Neural progenitor cell (in vitro differentiated cells): Measurements from ENCODE around the gene ABTB2. TPM values are rescaled to one million over a fixed set of nuclear protein-coding genes. Genes with fewer than 3 reads are reported as not detected.

Experiments
- DNase-seq: peaks from one replicate; pipeline ENCODE4 v3.0.0-alpha.2; 2016; ENCODE audit warnings: low spot score
- H2AFZ ChIP-seq: fragments of 200-600 bp; sonication (generic); replicated peaks from 2 replicates; pipeline ENCODE4 v1.6.1; 2016; ENCODE audit warnings: antibody characterized with exemption
- H3F3A ChIP-seq: fragments of 200-600 bp; sonication (generic); 2 replicates; pipeline ENCODE4 v1.6.1; 2016; ENCODE audit warnings: antibody characterized with exemption, low read depth
- H3K27ac ChIP-seq: fragments of 200-600 bp; sonication (generic); 2 replicates; pipeline ENCODE4 v1.5.1; 2016; ENCODE audit warnings: mild to moderate bottlenecking
- H3K27me3 ChIP-seq: fragments of 200-600 bp; sonication (generic); 2 replicates; pipeline ENCODE4 v1.6.1; 2016; ENCODE audit warnings: mild to moderate bottlenecking, moderate library complexity
- H3K36me3 ChIP-seq: fragments of 200-600 bp; sonication (generic); 2 replicates; pipeline ENCODE4 v1.5.1; 2016
- H3K4me1 ChIP-seq: fragments of 200-600 bp; sonication (generic); 2 replicates; pipeline ENCODE4 v1.6.1; 2016; ENCODE audit warnings: mixed run types
- H3K4me2 ChIP-seq: fragments of 200-600 bp; sonication (generic); 2 replicates; pipeline ENCODE4 v1.6.1; 2016
- H3K4me3 ChIP-seq: fragments of 200-600 bp; sonication (generic); 2 replicates; pipeline ENCODE4 v1.5.1; 2016
- H3K79me2 ChIP-seq: fragments of 200-600 bp; sonication (generic); 2 replicates; pipeline ENCODE4 v1.6.1; 2016; ENCODE audit warnings: low read depth
- H3K9ac ChIP-seq: fragments of 200-600 bp; sonication (generic); 2 replicates; pipeline ENCODE4 v1.6.1; 2016
- H3K9me3 ChIP-seq: fragments of 200-600 bp; sonication (generic); 2 replicates; pipeline ENCODE4 v1.5.1; 2016; ENCODE audit warnings: low read depth
- H4K20me1 ChIP-seq: fragments of 200-600 bp; sonication (generic); 2 replicates; pipeline ENCODE4 v1.6.1; 2016; ENCODE audit warnings: low read depth
- H3K27ac Mint-ChIP-seq: 3 replicates; pipeline ENCODE4 v1.8.0; 2021; ENCODE audit warnings: mixed read lengths
- H3K27me3 Mint-ChIP-seq: 2 replicates; pipeline ENCODE4 v1.8.0; 2022; ENCODE audit warnings: low read depth, mild to moderate bottlenecking, inconsistent platforms, moderate library complexity, mixed read lengths; ENCODE audit not compliant: insufficient read depth
- H3K36me3 Mint-ChIP-seq: 3 replicates; pipeline ENCODE4 v1.8.0; 2021; ENCODE audit warnings: mixed read lengths
- H3K4me1 Mint-ChIP-seq: 3 replicates; pipeline ENCODE4 v1.8.0; 2021; ENCODE audit warnings: mixed read lengths
- H3K4me3 Mint-ChIP-seq: 3 replicates; pipeline ENCODE4 v1.8.0; 2021; ENCODE audit warnings: mild to moderate bottlenecking, moderate library complexity, mixed read lengths
- H3K9me3 Mint-ChIP-seq: 3 replicates; pipeline ENCODE4 v1.8.0; 2020; ENCODE audit warnings: mixed read lengths
- CTCF ChIP-seq: fragments of 200-600 bp; sonication (generic); IDR thresholded peaks from 2 replicates; pipeline ENCODE4 v1.5.1; 2017; ENCODE audit warnings: antibody characterized with exemption, mild to moderate bottlenecking
- EZH2 ChIP-seq: fragments of 200-600 bp; sonication (generic); IDR thresholded peaks from 2 replicates; pipeline ENCODE4 v1.6.1; 2017; ENCODE audit warnings: antibody characterized with exemption, mild to moderate bottlenecking, moderate library complexity
- EZH2phosphoT487 ChIP-seq: fragments of 200-600 bp; sonication (generic); IDR thresholded peaks from 2 replicates; pipeline ENCODE4 v1.6.1; 2017; ENCODE audit warnings: antibody characterized with exemption
- total RNA-seq: library from RNA; depleted of rRNA; stranded (reverse); fragments of >200 nt; gene quantifications from 2 replicates; pipeline ENCODE4 v1.2.3, GENCODE V29; 2015; ENCODE audit warnings: low replicate concordance

ABTB2 gene
- total RNA-seq, 1 donor from 2014 or later: 0.37 TPM

- H3K36me3 Mint-ChIP-seq: peaks cover 43% of the 10 kb centered on the region
- no peaks in the 10 kb centered on the region for H3K36me3 ChIP-seq
- peaks cover 3% of the 10 kb centered on the region for H3K27me3 Mint-ChIP-seq
- no peak for DNase-seq
- no peaks in the 10 kb centered on the region for H3K4me1 ChIP-seq
- no peak overlapping the region for H3K4me2 ChIP-seq
- no peaks in the 10 kb centered on the region for H3F3A ChIP-seq
- no peak overlapping the region for H3K27ac ChIP-seq
- no peak overlapping the region for H3K27ac Mint-ChIP-seq
- H3K9ac ChIP-seq: no peak overlapping the region
- no peak overlapping the region for H2AFZ ChIP-seq
- H3K4me3 Mint-ChIP-seq: no peak overlapping the region
- no peak overlapping the region for H3K4me3 ChIP-seq
- H3K4me1 Mint-ChIP-seq: peaks cover 39% of the 10 kb centered on the region
- H3K27me3 ChIP-seq: no peaks in the 10 kb centered on the region
- H3K79me2 ChIP-seq: no peaks in the 10 kb centered on the region
- no peaks in the 10 kb centered on the region for H3K9me3 ChIP-seq
- TF ChIP-seq EZH2phosphoT487 (no peak), CTCF (no peak), EZH2 (no peak)
- peaks cover 3% of the 10 kb centered on the region for H4K20me1 ChIP-seq
- no peaks in the 10 kb centered on the region for H3K9me3 Mint-ChIP-seq
These were observed 212.7 kb downstream of the ABTB2 start for GRCh38 chr11:34145073-34145472.

GRCh38 chr11:34143048-34143447, 214.8 kb downstream of the ABTB2 start:
- Mint-ChIP-seq H3K4me1 (peaks cover 27% of the 10 kb centered on the region), H3K4me3 (peak overlapping the region; percentile 26), H3K27me3 (peaks cover 3% of the 10 kb centered on the region), H3K27ac (peak overlapping the region; percentile 93), H3K36me3 (peaks cover 53% of the 10 kb centered on the region), H3K9me3 (no peaks in the 10 kb centered on the region)
- H3K9me3 ChIP-seq: no peaks in the 10 kb centered on the region
- H3K27me3 ChIP-seq: no peaks in the 10 kb centered on the region
- DNase-seq: no peak
- H3K4me2 ChIP-seq: no peak overlapping the region
- H3K27ac ChIP-seq: no peak overlapping the region
- no peaks in the 10 kb centered on the region for H3K4me1 ChIP-seq
- H2AFZ ChIP-seq: no peak overlapping the region
- no peaks in the 10 kb centered on the region for H3K36me3 ChIP-seq
- H3K79me2 ChIP-seq: no peaks in the 10 kb centered on the region
- TF ChIP-seq CTCF (no peak), EZH2phosphoT487 (no peak), EZH2 (no peak)
- peaks cover 3% of the 10 kb centered on the region for H4K20me1 ChIP-seq
- no peak overlapping the region for H3K4me3 ChIP-seq
- no peaks in the 10 kb centered on the region for H3F3A ChIP-seq
- H3K9ac ChIP-seq: no peak overlapping the region

GRCh38 chr11:34140149-34140548, 217.7 kb downstream of the ABTB2 start:
- no peak overlapping the region for H3K27ac ChIP-seq
- no peak for TF ChIP-seq CTCF
- no peak for TF ChIP-seq EZH2phosphoT487
- no peak for TF ChIP-seq EZH2
- H3K27me3 ChIP-seq: no peaks in the 10 kb centered on the region
- no peaks in the 10 kb centered on the region for H3K27me3 Mint-ChIP-seq
- no peaks in the 10 kb centered on the region for H3K36me3 ChIP-seq
- DNase-seq: no peak
- H3K4me3 ChIP-seq: no peak overlapping the region
- peaks cover 22% of the 10 kb centered on the region for H3K4me1 Mint-ChIP-seq
- no peaks in the 10 kb centered on the region for H3K79me2 ChIP-seq
- H2AFZ ChIP-seq: no peak overlapping the region
- no peaks in the 10 kb centered on the region for H3K4me1 ChIP-seq
- no peak overlapping the region for H3K4me2 ChIP-seq
- no peaks in the 10 kb centered on the region for H3K9me3 ChIP-seq
- peaks cover 52% of the 10 kb centered on the region for H3K36me3 Mint-ChIP-seq
- no peak overlapping the region for H3K27ac Mint-ChIP-seq
- H4K20me1 ChIP-seq: no peaks in the 10 kb centered on the region
- no peaks in the 10 kb centered on the region for H3K9me3 Mint-ChIP-seq
- H3F3A ChIP-seq: no peaks in the 10 kb centered on the region
- no peak overlapping the region for H3K9ac ChIP-seq
- H3K4me3 Mint-ChIP-seq: no peak overlapping the region
